Endothelial cell of hepatic sinusoid (primary cell): ENCODE measurements around the gene RARG.
"Not testable (repeated sequence)": the region's sequence is repeated elsewhere in the genome, so short reads cannot be mapped to it uniquely, and the experiment has no call there.

Experiments
- in situ Hi-C: cut with HindIII; loops from 2 replicates; pipeline ENCODE4 v1.10.0; 2017; ENCODE audit warnings: low sequenced_read_pairs

The RARG gene

GRCh38 chr12:53194973-53195372 is 37.0 kb downstream of the RARG start:
- in situ Hi-C loops, result loop anchor here (5.0 to 10.0 kb wide), 2 partner anchors 38 to 120 kb away; partner anchors contain the start of gene SPRYD3

DNA sequence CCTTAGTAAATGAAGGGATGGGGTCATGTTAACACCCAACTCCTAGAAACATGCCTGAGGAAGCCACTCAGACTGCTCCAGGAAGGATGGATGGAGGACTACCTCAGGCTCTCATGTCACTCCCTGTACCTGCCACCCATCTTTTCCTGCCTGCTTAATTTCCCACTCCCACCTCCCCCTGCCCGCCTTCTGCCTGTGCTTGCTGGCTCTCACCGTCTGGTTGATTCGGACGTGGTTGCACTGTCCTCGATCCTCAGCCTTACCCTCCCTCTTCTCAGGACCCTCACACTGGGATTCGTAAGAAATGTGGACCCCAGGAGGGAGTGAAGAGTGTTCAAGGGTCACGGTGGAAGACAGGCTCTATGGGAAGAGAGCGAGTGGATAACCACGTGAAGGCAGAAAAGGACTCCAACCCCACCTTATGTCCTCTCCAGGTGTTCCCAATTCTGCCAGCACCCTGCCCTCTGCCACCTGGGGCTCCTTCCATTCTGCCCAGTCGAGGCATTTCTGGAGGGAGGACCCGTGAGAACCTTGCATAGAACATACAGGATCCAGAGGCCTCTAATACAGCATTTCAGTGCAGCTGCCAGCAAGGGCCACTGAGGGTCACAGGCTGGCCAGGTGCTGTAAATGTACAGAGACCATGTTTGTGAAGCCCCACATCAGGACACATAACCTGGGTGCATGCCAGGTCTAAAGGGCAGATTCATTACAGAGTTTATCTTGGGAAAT is 37.9 kb downstream of the RARG start:
- in situ Hi-C loops, result loop anchor here (5.0 to 10.0 kb wide), 2 partner anchors 37 to 119 kb away; partner anchors contain the start of gene SPRYD3

DNA sequence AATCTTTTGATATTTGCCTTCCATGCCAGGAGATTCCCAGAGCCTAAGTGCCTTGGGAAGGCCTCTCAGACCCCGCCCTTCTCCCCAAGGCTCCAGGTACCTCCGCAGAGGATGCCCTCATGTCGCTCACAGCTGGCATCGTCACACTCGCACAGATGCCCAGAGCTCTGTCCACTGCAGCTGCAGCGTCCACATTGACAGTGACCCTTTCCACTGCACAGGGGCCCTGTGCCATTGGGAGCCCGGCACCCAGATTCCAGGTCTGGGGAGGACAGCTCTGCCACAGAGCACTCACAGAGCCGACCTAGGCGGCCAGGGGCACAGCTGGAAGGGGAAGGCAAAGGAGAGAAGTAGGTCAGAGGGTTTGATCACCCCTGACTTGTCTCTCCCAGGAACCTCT is 39.0 kb downstream of the RARG start:
- in situ Hi-C loops, result loop anchor here (5.0 to 10.0 kb wide), 2 partner anchors 36 to 118 kb away; partner anchors contain the start of gene SPRYD3

DNA sequence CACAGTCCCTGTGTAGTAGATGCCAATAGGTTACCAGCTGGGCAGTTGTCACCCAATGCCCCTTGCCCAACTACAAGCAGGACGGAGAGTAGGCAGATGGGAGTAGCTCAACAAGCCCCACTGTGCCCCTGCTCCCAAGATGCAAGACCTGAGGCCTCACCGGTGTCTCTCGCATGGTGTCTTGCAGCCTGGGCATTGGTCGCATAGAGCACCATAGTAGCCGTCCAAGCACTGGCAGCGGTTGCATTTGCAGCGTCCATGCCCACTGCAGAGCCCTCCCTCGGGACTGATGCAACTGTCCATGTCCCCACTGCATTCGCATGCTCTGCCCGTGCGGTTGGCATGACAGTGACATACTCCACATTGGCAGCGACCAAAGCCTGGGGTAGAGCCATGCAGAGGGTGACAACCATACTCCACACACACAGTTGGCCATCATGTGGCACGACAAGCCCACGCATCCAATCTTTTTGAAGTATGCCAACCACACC is 39.4 kb downstream of the RARG start:
- in situ Hi-C loops, result loop anchor here (5.0 to 10.0 kb wide), 2 partner anchors 35 to 118 kb away; partner anchors contain the start of gene SPRYD3

- in situ Hi-C loops, result loop anchor here (5.0 to 10.0 kb wide), 2 partner anchors 35 to 117 kb away; partner anchors contain the start of gene SPRYD3
Measured at GRCh38 chr12:53191885-53192530, 40.0 kb downstream of the RARG start.

GRCh38 chr12:53191096-53191884 is 40.7 kb downstream of the RARG start:
- in situ Hi-C loops, result loop anchor here (5.0 to 10.0 kb wide), 2 partner anchors 34 to 116 kb away; partner anchors contain the start of gene SPRYD3

DNA sequence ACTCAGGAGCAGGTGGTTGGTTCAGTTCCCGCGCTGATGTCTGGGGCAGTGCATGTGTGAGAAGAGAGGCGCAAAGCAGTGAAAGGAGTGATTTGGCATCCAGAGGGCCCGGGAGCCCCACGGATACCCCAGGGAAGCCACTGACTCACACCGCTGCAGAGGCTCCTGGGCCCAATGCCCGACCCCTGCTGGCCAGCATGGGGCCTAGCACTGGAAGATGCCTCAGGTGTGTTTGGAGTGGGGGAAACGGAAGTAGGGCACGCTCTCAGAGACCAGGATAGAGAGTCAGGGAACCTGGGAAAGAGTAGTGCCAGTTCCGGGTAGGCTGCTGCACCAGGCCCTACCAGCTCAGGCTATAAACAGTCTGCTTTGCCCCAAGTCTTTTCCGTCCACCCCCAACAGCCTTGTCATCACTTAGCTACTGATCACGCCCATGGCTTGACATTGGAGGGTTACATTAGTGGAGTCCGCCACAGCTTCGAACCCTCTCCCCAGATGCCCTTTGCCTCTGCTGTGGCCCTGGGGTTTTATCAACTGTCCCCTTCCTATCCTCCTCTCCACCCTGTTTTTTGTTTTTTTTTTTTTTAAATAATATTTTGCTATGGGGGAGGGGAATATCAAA is 41.8 kb downstream of the RARG start:
- in situ Hi-C loops, result loop anchor here (5.0 to 10.0 kb wide), 2 partner anchors 33 to 115 kb away; partner anchors contain the start of gene SPRYD3

DNA sequence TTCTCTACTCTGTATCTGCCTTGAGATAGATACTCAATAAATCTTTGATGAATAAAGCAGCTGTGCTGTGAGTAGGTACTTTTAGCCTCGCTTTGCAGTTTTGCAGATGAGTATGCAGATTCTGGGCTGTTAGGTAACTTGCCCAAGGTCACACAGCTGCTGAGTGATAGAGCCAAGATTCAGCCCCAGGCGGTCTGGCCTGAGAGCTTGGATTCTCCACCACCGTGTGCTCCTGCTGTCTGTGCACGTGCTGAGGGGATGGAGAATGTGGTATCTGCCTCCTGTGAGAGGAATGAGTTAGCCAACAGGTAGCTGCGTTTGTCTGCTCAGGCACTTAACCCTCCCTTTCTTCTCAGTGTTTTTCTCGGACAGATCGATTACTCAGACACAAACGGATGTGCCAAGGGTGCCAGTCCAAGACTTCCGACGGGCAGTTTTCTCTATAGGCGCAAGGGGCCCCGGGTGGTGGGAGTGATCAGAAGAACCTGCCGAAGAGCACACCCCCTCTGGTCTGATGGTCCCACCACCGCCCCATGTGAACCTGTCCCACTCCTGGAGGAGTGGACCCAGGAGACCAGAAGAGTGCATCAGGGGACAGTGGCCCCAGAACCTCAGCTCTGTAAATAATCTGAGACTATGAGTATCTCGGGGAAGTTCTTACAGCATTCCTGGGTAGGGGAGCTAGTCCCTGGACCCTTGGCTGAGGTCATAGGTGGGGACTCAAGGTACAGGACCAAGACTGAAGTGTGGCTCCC is 44.7 kb downstream of the RARG start:
- in situ Hi-C loops, result loop anchor here (10.0 kb wide), 1 partner anchor 53 kb away; no protein-coding TSS in a partner anchor

DNA sequence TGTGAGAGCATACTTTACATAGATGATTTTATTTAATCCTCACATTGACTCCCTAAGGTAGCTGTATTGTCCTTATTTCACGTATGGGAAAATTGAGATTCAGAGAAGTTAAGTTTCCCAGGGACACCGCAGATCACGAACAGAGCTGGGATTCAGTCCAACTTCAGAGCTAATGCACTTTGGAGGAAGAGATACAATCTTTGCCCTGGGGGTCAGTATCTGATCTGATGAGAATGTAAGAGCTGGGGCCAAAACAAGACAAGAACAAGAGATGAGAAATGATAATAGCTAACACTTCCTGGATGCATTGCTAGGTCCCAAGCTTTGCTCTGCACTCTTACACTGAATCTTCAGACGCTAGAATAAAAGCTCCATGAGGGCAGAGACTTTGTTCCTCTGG is 45.3 kb downstream of the RARG start:
- in situ Hi-C loops, result loop anchor here (10.0 kb wide), 1 partner anchor 52 kb away; no protein-coding TSS in a partner anchor

- in situ Hi-C loops, result loop anchor here (10.0 kb wide), 1 partner anchor 51 kb away; no protein-coding TSS in a partner anchor
Measured at GRCh38 chr12:53185582-53186153, 46.3 kb downstream of the RARG start.

GRCh38 chr12:53184828-53185227 is 47.2 kb downstream of the RARG start:
- in situ Hi-C loops, result loop anchor here (10.0 kb wide), 1 partner anchor 50 kb away; no protein-coding TSS in a partner anchor

- in situ Hi-C loops, result loop anchor here (10.0 kb wide), 1 partner anchor 48 kb away; no protein-coding TSS in a partner anchor
Measured at GRCh38 chr12:53182903-53183302, 49.1 kb downstream of the RARG start.

GRCh38 chr12:53181935-53182334 is 50.1 kb downstream of the RARG start:
- in situ Hi-C loops, result loop anchor here (10.0 kb wide), 1 partner anchor 47 kb away; no protein-coding TSS in a partner anchor

DNA sequence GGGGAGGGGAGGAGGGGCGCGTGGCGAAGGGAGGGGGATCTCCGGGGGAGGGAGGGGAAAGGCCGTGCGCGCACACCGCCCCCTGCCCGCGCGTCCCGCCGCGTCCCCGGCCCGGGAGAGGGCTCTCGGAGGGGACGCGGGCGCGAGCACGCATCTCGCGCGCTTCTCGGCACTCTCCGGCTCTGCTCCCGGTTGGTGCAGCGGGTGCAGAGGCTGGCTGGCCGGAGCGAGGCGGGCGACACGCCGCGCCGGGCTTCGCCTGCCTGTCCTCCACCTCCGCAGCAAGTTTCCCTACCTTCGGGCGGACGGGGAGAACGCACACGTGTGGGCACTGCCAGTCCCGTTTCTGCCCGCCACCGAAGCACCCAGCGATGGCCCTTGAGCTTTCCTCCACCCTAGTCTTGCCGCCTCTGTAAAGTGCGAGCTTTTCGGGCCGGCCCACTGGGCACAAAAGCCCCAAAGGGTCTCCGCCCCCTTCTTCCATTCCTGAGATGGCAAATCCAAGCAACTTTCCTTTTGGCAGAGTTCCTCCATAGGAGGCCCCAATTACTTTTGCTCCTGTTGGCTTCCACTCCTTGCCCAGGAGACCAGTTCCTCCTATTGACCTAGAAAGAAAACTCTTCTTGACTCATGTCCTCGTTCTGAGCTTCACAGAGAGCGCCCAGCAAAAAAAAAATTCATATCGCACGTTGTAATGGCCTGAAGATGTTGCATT is 50.9 kb downstream of the RARG start:
- in situ Hi-C loops, result loop anchor here (10.0 kb wide), 1 partner anchor 46 kb away; no protein-coding TSS in a partner anchor

- in situ Hi-C loops, result loop anchor here (10.0 kb wide), 1 partner anchor 46 kb away; no protein-coding TSS in a partner anchor
Measured at GRCh38 chr12:53180220-53180930, 51.6 kb downstream of the RARG start, which contains the start of the genes CSAD and ZNF740. Gene CSAD, minus strand, starts transcription at chr12:53180925. Its CDS starts 7,455 bp downstream, at chr12:53173470. Gene ZNF740, plus strand, starts transcription at chr12:53180722. Its CDS starts 1,262 bp downstream, at chr12:53181984.

DNA sequence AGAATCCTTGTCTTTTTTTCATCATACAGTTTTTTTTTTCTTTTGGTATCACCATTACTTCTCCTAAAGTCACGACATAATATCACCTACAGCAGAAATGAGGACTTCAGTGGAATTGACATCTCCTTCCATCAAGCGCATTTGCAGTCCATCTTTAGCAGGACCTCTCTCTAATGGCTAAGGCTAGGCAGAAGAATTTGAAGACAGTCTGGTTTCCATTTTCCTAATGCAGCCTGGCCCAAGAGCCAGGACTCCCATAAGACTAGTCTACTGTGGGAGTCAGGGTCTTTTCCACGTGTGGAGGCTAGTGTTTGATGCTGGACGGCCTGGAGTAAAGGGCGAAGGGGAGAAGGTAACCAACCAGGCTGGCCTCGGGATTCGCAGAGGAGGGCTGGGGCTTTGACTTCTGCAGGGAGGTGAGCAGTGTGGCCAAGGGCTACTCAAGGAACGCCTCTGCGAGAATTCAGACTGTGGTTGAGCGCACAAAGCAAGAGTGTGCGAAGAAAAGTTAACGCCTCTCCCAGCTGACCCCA is 52.3 kb downstream of the RARG start:
- in situ Hi-C loops, result loop anchor here (10.0 kb wide), 1 partner anchor 45 kb away; no protein-coding TSS in a partner anchor

- in situ Hi-C loops, result not testable (repeated sequence)
Measured at GRCh38 chr12:53178803-53179202, 53.2 kb downstream of the RARG start.
